Panc1 (cell line): ENCODE data around the gene TNPO3.

Experiments used
- POLR2AphosphoS5 ChIP-seq: IDR thresholded peaks from 2 replicates; pipeline ENCODE4 v1.6.1; 2012; ENCODE audit warnings: mild to moderate bottlenecking, low read depth, low read length, moderate library complexity
- REST ChIP-seq, 2 experiments: IDR thresholded peaks; 2 replicates each; pipeline ENCODE4 v1.6.1; 2011 to 2012; ENCODE audit warnings: low read depth in 2 of 2, control low read depth in 1 of 2, low read length in 1 of 2, mild to moderate bottlenecking in 1 of 2, moderate library complexity in 1 of 2; ENCODE audit not compliant: insufficient read depth in 1 of 2
- SIN3A ChIP-seq: IDR thresholded peaks from 2 replicates; pipeline ENCODE4 v1.6.1; 2012; ENCODE audit warnings: low read depth, mild to moderate bottlenecking, low read length, moderate library complexity, borderline replicate concordance; ENCODE audit not compliant: insufficient read depth
- TF ChIP-seq, protein P1 (sequence below): fragments of 450-650 bp; IDR thresholded peaks from 2 replicates; pipeline ENCODE4 v1.5.1; 2017; ENCODE audit warnings: mild to moderate bottlenecking

DNA sequence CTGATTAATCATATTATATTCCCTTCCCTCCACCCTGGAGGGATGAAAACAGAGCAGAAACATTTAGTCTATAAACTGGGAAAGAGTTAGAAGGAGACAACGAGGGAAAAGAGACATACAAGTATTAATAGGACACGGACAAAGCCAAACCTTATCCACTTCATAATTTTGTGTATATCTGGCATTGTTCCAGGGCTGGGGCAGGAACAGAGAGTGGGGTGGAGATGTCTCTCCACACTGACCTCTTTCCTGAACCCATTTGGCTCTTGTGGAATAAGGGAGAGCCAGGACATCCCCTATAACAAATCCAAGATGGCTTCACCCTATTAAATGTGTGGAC lies 45.9 kb upstream of the TNPO3 start:
- no peak for TF ChIP-seq SIN3A
- TF ChIP-seq, protein P1, sequence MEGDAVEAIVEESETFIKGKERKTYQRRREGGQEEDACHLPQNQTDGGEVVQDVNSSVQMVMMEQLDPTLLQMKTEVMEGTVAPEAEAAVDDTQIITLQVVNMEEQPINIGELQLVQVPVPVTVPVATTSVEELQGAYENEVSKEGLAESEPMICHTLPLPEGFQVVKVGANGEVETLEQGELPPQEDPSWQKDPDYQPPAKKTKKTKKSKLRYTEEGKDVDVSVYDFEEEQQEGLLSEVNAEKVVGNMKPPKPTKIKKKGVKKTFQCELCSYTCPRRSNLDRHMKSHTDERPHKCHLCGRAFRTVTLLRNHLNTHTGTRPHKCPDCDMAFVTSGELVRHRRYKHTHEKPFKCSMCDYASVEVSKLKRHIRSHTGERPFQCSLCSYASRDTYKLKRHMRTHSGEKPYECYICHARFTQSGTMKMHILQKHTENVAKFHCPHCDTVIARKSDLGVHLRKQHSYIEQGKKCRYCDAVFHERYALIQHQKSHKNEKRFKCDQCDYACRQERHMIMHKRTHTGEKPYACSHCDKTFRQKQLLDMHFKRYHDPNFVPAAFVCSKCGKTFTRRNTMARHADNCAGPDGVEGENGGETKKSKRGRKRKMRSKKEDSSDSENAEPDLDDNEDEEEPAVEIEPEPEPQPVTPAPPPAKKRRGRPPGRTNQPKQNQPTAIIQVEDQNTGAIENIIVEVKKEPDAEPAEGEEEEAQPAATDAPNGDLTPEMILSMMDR: no peak
- no peak for TF ChIP-seq POLR2AphosphoS5
- TF ChIP-seq REST (IDR thresholded peaks at IDR 0.05; ENCODE audit: insufficient read depth in 1 of 2, low read depth in 2 of 2, low read length in 1 of 2): no peak
